GM18858 (cell line): Measurements from ENCODE around the gene TRIM51G.
"Not testable (repeated sequence)": the region's sequence is repeated elsewhere in the genome, so short reads cannot be mapped to it uniquely, and the experiment has no call there.

Experiments
- ATAC-seq: cut with Tn5 transposase; IDR thresholded peaks from one replicate; pipeline ENCODE4 v1.9.1; 2021; ENCODE audit not compliant: unreplicated experiment

Gene TRIM51G, protein sequence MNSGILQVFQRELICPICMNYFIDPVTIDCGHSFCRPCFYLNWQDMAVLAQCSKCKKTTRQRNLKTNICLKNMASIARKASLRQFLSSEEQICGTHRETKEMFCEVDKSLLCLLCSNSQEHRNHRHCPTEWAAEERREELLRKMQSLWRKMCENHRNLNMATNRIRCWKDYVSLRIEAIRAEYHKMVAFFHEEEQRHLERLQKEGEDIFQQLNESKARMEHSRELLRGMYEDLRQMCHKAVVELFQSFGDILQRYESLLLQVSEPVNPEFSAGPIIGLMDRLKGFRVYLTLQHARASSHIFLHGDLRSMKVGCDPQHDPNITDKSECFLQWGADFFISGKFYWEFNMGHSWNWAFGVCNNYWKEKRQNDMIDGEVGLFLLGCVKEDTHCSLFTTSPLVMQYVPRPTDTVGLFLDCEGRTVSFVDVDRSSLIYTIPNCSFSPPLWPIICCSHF

DNA sequence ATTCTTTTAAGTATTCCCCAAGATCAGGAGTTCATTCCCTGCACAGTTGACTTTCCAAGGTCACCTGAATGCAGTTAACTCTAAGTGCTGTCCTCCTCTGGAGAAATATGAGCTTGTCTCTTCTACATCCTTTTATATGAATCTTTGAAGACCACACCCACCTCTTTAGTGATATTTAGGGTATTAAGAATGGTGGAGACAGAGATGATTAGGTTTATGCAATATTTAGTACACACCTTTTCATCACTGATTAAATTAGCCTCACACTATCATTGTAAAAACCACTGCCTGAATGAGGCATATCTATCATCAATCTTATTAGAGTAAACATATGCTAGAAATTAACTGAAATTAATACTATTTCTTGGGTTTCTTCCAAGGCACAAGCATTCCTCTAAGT, at the start of gene TRIM51G:
TSS of gene TRIM51G (minus strand) at position 101 of the 400 bp plus-strand sequence. CDS start 2,190 bp downstream, outside the sequence.
- not testable (repeated sequence) for ATAC-seq

DNA sequence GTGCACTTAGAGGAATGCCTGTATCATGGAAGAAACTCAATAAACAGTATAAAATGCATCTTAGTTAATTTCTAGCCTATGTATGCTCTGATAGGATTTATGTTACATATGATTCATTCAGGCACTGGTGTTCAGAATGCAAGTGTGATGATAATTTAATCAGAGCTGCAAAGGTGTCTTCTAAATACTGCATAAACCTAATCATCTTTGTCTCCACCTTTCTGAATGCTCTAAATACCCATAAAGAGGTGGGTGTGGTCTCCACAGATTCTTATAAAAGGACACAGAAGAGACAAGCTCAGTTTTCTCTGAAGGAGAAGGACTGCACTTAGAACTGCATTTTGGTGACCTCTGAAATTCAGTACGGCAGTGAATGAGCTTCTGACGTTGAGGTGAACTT, 44.8 kb upstream of the TRIM51G start, which contains the start of gene TRIM49B:
TSS of gene TRIM49B (plus strand) at position 301 of the 400 bp plus-strand sequence. CDS start 2,777 bp downstream, outside the sequence.
- not testable (repeated sequence) for ATAC-seq

DNA sequence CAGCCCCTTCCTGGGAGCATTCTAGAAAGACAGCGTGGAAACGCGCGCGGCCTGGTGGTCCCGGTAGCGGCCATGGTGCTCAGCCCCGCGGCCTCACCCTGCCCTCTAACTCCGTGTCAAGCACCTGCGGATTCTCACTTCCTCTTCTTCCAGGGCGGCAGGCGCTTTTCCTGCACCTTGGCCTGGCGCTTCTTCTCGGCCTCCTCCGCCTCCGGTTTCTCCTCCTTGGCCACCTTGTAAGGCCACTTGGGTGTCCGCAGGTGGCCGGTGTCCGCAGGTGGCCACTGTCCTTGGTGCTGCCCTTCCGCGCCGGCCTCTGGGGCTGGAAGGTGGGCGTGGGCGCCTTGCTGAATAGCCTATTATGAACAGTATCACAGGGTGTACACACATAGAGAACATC, 15.1 kb downstream of the TRIM51G start:
- not testable (repeated sequence) for ATAC-seq

DNA sequence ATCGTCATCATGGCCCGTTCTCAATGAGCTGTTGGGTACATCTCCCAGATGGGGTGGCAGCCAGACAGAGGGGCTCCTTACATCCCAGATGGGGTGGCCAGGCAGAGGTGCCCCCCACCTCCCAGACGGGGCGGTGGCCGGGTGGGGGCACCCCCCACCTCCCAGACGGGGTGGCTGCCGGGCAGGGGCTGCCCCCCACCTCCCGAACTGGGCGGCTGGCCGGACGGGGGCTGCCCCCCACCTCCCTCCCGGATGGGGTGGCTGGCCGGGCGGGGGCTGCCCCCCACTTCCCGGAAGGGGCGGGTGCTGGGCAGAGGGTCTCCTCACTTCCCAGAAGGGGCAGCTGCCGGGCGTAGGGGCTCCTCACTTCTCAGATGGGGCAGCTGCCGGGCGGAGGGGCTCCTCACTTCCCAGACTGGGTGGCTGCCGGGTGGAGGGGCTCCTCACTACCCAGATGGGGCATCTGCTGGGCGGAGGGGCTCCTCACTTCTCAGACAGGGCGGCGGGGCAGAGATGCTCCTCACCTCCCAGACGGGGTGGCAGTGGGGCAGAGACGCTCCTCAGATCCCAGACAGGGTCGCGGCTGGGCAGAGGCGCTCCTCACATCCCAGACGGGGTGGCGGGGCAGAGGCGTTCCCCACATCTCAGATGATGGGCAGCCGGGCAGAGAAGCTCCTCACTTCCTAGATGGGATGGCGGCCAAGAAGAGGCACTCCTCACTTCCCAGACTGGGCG, 28.2 kb downstream of the TRIM51G start:
- not testable (repeated sequence) for ATAC-seq

DNA sequence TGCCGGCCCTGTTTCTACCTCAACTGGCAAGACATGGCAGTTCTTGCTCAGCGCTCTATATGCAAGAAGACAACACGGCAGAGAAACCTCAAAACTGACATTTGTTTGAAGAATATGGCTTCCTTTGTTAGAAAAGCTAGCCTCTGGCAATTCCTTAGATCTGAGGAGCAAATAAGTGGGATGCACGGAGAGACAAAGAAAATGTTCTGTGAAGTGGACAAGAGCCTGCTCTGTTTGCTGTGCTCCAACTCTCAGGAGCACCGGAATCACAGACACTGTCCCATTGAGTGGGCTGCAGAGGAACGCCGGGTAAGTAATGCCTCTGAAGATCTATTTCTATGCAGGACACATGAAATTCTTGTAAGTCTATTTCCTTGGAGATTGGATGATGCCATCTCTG, 37.9 kb downstream of the TRIM51G start:
- not testable (repeated sequence) for ATAC-seq
